ENCODE measurements around the gene UGT1A8. TPM values are rescaled to one million over a fixed set of nuclear protein-coding genes. Genes with fewer than 3 reads are reported as not detected.

UGT1A8 gene
- polyA plus RNA-seq, 1 of the 3 experiments (the other 2 are of a cell fraction), result not detected

DNA sequence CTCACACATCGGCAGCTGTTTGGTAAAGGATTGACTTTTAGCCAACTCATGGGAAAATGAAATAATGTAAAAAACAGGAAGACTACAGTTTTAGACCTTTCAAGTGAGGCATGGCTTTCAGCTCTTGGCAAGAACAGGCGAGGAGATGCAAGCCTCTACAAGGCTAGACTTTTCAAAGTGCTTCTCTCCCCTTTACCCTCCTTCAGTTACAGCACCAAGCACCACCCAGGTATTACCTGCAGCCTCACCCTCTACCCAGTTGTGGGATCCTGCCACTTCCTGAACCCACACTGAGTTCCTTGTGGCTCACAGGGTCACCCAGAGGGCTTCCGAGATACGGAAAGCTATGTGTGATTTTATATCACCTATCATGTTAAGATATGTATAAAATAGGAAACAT lies 33.5 kb downstream of the UGT1A8 start:
- Histone ChIP-seq H3K9me2 (no peaks in the 10 kb centered on the region), H3K27ac (ENCODE audit: low read depth in 2 of 2, low read length in 1 of 2) (no peak overlapping the region), H4K20me1 (ENCODE audit: insufficient read depth) (no peaks in the 10 kb centered on the region), H3K9me3 (no peaks in the 10 kb centered on the region), H3K79me2 (ENCODE audit: insufficient read depth) (no peaks in the 10 kb centered on the region), H3K4me3 (ENCODE audit: low read depth in 2 of 2, low read length in 1 of 2) (no peak overlapping the region), H3K4me1 (ENCODE audit: control insufficient read depth in 1 of 2, insufficient read depth in 2 of 2, low read depth in 1 of 2, low read length in 1 of 2) (no peaks in the 10 kb centered on the region), H3K9ac (no peak overlapping the region), H3F3A (replicated peaks; ENCODE audit: insufficient read depth) (no peaks in the 10 kb centered on the region), H3K27me3 (ENCODE audit: insufficient read depth) (no peaks in the 10 kb centered on the region), H3K4me2 (no peak overlapping the region), H2AFZ (ENCODE audit: low read depth) (no peak overlapping the region), H3K36me3 (replicated peaks in 1 of 2; ENCODE audit: control insufficient read depth in 1 of 2, insufficient read depth in 2 of 2, low read length in 1 of 2) (no peaks in the 10 kb centered on the region)
- no peak for DNase-seq
- ChIA-PET POLR2A (no interaction called here), CTCF (no interaction called here)
- TF ChIP-seq, protein P1, sequence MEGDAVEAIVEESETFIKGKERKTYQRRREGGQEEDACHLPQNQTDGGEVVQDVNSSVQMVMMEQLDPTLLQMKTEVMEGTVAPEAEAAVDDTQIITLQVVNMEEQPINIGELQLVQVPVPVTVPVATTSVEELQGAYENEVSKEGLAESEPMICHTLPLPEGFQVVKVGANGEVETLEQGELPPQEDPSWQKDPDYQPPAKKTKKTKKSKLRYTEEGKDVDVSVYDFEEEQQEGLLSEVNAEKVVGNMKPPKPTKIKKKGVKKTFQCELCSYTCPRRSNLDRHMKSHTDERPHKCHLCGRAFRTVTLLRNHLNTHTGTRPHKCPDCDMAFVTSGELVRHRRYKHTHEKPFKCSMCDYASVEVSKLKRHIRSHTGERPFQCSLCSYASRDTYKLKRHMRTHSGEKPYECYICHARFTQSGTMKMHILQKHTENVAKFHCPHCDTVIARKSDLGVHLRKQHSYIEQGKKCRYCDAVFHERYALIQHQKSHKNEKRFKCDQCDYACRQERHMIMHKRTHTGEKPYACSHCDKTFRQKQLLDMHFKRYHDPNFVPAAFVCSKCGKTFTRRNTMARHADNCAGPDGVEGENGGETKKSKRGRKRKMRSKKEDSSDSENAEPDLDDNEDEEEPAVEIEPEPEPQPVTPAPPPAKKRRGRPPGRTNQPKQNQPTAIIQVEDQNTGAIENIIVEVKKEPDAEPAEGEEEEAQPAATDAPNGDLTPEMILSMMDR (IDR thresholded peaks at IDR 0.05), result no peak
- no peak for TF ChIP-seq TCF12 (IDR thresholded peaks at IDR 0.05)
- TF ChIP-seq RFX5 (IDR thresholded peaks at IDR 0.05; ENCODE audit: low read length), result no peak
- no peak for TF ChIP-seq FOXJ3 (CRISPR knock-in tag; IDR thresholded peaks at IDR 0.05)
- TF ChIP-seq EZH2phosphoT487 (IDR thresholded peaks at IDR 0.05; ENCODE audit: borderline replicate concordance, low read depth), result no peak
- TF ChIP-seq ELF1 (IDR thresholded peaks at IDR 0.05), result no peak
- TF ChIP-seq RAD21 (IDR thresholded peaks at IDR 0.05; ENCODE audit: low read length), result no peak
- no peak for TF ChIP-seq TEAD4 (IDR thresholded peaks at IDR 0.05; ENCODE audit: borderline replicate concordance, insufficient read depth)
- TF ChIP-seq, protein P2, sequence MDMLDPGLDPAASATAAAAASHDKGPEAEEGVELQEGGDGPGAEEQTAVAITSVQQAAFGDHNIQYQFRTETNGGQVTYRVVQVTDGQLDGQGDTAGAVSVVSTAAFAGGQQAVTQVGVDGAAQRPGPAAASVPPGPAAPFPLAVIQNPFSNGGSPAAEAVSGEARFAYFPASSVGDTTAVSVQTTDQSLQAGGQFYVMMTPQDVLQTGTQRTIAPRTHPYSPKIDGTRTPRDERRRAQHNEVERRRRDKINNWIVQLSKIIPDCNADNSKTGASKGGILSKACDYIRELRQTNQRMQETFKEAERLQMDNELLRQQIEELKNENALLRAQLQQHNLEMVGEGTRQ (IDR thresholded peaks at IDR 0.05; ENCODE audit: borderline replicate concordance, low read depth, low read length), result no peak
- TF ChIP-seq MEF2A (IDR thresholded peaks at IDR 0.05; ENCODE audit: borderline replicate concordance, low read depth), result no peak
- TF ChIP-seq, protein P3, sequence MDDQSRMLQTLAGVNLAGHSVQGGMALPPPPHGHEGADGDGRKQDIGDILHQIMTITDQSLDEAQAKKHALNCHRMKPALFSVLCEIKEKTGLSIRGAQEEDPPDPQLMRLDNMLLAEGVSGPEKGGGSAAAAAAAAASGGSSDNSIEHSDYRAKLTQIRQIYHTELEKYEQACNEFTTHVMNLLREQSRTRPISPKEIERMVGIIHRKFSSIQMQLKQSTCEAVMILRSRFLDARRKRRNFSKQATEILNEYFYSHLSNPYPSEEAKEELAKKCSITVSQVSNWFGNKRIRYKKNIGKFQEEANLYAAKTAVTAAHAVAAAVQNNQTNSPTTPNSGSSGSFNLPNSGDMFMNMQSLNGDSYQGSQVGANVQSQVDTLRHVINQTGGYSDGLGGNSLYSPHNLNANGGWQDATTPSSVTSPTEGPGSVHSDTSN (IDR thresholded peaks at IDR 0.05), result no peak
- no peak for TF ChIP-seq GABPA (IDR thresholded peaks at IDR 0.05; ENCODE audit: low read depth)
- TF ChIP-seq, protein P4, sequence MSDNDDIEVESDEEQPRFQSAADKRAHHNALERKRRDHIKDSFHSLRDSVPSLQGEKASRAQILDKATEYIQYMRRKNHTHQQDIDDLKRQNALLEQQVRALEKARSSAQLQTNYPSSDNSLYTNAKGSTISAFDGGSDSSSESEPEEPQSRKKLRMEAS (IDR thresholded peaks at IDR 0.05; ENCODE audit: low read depth), result no peak
- no peak for TF ChIP-seq NRF1 (IDR thresholded peaks at IDR 0.05; ENCODE audit: low read depth, low read length)
- WGBS (ENCODE audit: low lambda C conversion rate), result 53% methylated on average over 4 of the region's 4 CpGs

DNA sequence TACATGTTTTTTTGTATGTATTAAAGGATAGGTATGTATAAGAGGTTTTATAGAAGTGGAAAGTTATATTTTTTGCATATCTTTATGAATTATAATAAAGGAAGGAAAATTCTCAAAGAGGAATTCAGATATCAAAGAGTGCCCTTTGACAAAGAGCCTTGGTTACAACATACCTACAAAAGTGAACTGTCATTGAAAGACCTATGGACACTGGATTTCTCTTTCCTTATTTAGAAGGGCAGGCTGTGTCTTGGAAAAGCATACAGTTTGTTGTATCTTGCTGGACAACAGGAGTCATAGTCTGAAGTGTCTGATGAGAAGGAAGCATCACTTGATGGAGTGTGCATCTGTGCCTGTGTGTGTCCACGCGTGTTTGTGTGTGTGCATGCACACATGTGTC lies 34.0 kb downstream of the UGT1A8 start:
- Histone ChIP-seq H3K4me1 (ENCODE audit: control insufficient read depth in 1 of 2, insufficient read depth in 2 of 2, low read depth in 1 of 2, low read length in 1 of 2) (no peaks in the 10 kb centered on the region), H3K27me3 (ENCODE audit: insufficient read depth) (no peaks in the 10 kb centered on the region), H3K4me3 (ENCODE audit: low read depth in 2 of 2, low read length in 1 of 2) (no peak overlapping the region), H3K4me2 (no peak overlapping the region), H3K9me3 (no peaks in the 10 kb centered on the region), H3K36me3 (replicated peaks in 1 of 2; ENCODE audit: control insufficient read depth in 1 of 2, insufficient read depth in 2 of 2, low read length in 1 of 2) (no peaks in the 10 kb centered on the region), H3K79me2 (ENCODE audit: insufficient read depth) (no peaks in the 10 kb centered on the region), H4K20me1 (ENCODE audit: insufficient read depth) (no peaks in the 10 kb centered on the region), H3K9me2 (no peaks in the 10 kb centered on the region), H3K9ac (no peak overlapping the region), H3F3A (replicated peaks; ENCODE audit: insufficient read depth) (no peaks in the 10 kb centered on the region), H3K27ac (ENCODE audit: low read depth in 2 of 2, low read length in 1 of 2) (no peak overlapping the region), H2AFZ (ENCODE audit: low read depth) (no peak overlapping the region)
- CTCF ChIA-PET, result no interaction called here
- DNase-seq, result no peak
- POLR2A ChIA-PET, result no interaction called here
- WGBS (ENCODE audit: low lambda C conversion rate), result 89% methylated on average over 2 of the region's 2 CpGs
- TF ChIP-seq, protein P2 (IDR thresholded peaks at IDR 0.05; ENCODE audit: borderline replicate concordance, low read depth, low read length), result no peak
- no peak for TF ChIP-seq EZH2phosphoT487 (IDR thresholded peaks at IDR 0.05; ENCODE audit: borderline replicate concordance, low read depth)
- TF ChIP-seq JUND (IDR thresholded peaks at IDR 0.05), result no peak
- no peak for TF ChIP-seq RFX5 (IDR thresholded peaks at IDR 0.05; ENCODE audit: low read length)
- TF ChIP-seq, protein P1 (IDR thresholded peaks at IDR 0.05), result no peak
- no peak for TF ChIP-seq MEF2A (IDR thresholded peaks at IDR 0.05; ENCODE audit: borderline replicate concordance, low read depth)
- TF ChIP-seq CHD2 (IDR thresholded peaks at IDR 0.05; ENCODE audit: low read length, partially characterized antibody), result no peak
- TF ChIP-seq, protein P3 (IDR thresholded peaks at IDR 0.05), result no peak
- no peak for TF ChIP-seq SIN3A (IDR thresholded peaks at IDR 0.05; ENCODE audit: borderline replicate concordance, low read depth, low read length)
- no peak for TF ChIP-seq FOXM1 (IDR thresholded peaks at IDR 0.05; ENCODE audit: low read depth)

All from SK-N-SH (cell line).